GDM1 (cell line): ENCODE data around the gene ABCG4.
"Not testable (repeated sequence)": the region's sequence is repeated elsewhere in the genome, so short reads cannot be mapped to it uniquely, and the experiment has no call there.

Source experiments
- DNase-seq: peaks from one replicate; lab custom pipeline; 2025; lab: John Stamatoyannopoulos, UW

ABCG4 gene

GRCh38 chr11:119184399-119184798 lies 35.5 kb downstream of the ABCG4 start:
- DNase-seq, result not testable (repeated sequence)

- no peak for DNase-seq
Observed at GRCh38 chr11:119185981-119186634, 37.3 kb downstream of the ABCG4 start.

- no peak for DNase-seq
Observed at GRCh38 chr11:119187123-119187892, 38.5 kb downstream of the ABCG4 start.

GRCh38 chr11:119188067-119188466 lies 39.2 kb downstream of the ABCG4 start:
- no peak for DNase-seq

GRCh38 chr11:119188887-119189286 lies 40.0 kb downstream of the ABCG4 start:
- no peak for DNase-seq

- DNase-seq, result no peak
Observed at GRCh38 chr11:119189393-119189792, 40.5 kb downstream of the ABCG4 start.

- no peak for DNase-seq
Observed at GRCh38 chr11:119190531-119190930, 41.7 kb downstream of the ABCG4 start.

GRCh38 chr11:119191265-119191664 lies 42.4 kb downstream of the ABCG4 start:
- DNase-seq, result not testable (repeated sequence)

GRCh38 chr11:119192111-119192510 lies 43.3 kb downstream of the ABCG4 start:
- no peak for DNase-seq

GRCh38 chr11:119193001-119193400 lies 44.1 kb downstream of the ABCG4 start:
- no peak for DNase-seq

- no peak for DNase-seq
Observed at GRCh38 chr11:119193626-119194025, 44.8 kb downstream of the ABCG4 start.

- no peak for DNase-seq
Observed at GRCh38 chr11:119194811-119195440, 46.1 kb downstream of the ABCG4 start.

GRCh38 chr11:119195680-119196079 lies 46.8 kb downstream of the ABCG4 start:
- no peak for DNase-seq

GRCh38 chr11:119196833-119197483 lies 48.1 kb downstream of the ABCG4 start:
- peak; percentile 63 for DNase-seq

- no peak for DNase-seq
Observed at GRCh38 chr11:119198925-119199324, 50.1 kb downstream of the ABCG4 start.

GRCh38 chr11:119201236-119201635 lies 52.4 kb downstream of the ABCG4 start:
- not testable (repeated sequence) for DNase-seq

GRCh38 chr11:119202554-119202953 lies 53.7 kb downstream of the ABCG4 start:
- no peak for DNase-seq

GRCh38 chr11:119204066-119204465 lies 55.2 kb downstream of the ABCG4 start:
- DNase-seq, result no peak

- peak; percentile 5 for DNase-seq
Observed at GRCh38 chr11:119205080-119205479, 56.2 kb downstream of the ABCG4 start.

GRCh38 chr11:119205574-119206510 lies 57.0 kb downstream of the ABCG4 start, which contains the start of gene CBL:
Gene CBL, plus strand, starts transcription at chr11:119206339. Its CDS starts 79 bp downstream, at chr11:119206418.
- peak; percentile 83 for DNase-seq
